ENCODE results near the gene CLUH. TPM values are rescaled to one million over a fixed set of nuclear protein-coding genes. Genes with fewer than 3 reads are reported as not detected.

CLUH gene
- total RNA-seq, 1 experiment from 2014 or later = 175 TPM

DNA sequence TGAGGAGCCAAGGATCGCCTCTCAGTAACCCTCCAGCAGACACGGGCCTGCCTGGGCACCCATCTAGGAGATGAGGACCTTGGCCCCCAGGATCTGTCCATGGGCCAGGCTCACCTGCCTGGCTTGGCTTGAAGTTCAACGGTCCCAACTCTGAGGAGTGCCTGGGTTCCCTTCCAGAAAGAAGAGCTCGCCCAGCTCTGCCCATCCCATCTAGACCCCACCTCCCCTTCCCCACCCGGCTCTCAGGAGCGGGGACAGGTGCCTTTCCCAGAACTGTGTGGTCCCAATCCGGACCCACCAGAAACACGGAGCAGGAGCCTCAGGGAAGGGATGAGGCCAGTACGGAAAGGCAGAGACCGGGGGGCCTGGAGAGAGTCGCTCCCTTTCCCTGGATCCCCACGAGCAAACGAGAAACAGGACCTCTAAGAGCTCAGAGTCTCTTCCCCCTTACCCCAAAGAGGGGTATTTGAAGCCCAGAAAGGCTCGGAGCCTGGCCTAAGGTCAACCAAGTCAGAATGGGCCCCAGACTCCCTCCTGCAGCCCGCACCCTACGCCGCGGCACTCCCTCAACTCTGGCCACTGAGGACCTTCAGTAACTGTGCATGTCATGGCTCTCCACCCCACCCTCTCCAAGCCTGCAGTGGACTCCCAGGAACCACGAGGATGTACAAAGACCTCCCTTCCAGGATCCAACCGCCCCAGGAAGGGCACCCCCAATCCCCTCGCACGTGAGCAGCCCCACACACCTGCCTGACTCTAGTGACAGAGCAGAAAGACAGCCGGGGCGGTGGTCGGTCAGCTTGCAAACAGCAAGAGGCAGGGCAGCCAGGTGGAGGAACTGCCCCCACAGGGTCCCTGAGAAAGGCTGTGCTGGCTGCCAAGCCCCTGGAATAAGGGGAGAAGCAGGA is 5.4 kb downstream of the CLUH start:
- DNase-seq (ENCODE audit: low read depth, low spot score) = no peak
- no peaks in the 10 kb centered on the region for H3K9me3 ChIP-seq (ENCODE audit: control insufficient read depth in 1 of 2, insufficient read depth in 1 of 2, low read depth in 1 of 2, low read length in 2 of 2)
- no TSS peak for BruUV-seq (replicated peaks)
- TF ChIP-seq CEBPB (IDR thresholded peaks at IDR 0.05; ENCODE audit: low read depth) (no peak), RAD21 (IDR thresholded peaks at IDR 0.05; ENCODE audit: low read depth) (no peak), FOSL1 (IDR thresholded peaks at IDR 0.05; ENCODE audit: low read depth) (no peak)
- TF ChIP-seq, protein P1, sequence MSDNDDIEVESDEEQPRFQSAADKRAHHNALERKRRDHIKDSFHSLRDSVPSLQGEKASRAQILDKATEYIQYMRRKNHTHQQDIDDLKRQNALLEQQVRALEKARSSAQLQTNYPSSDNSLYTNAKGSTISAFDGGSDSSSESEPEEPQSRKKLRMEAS (IDR thresholded peaks at IDR 0.05) = no peak
- no peak for ATAC-seq
- peaks cover 80% of the 10 kb centered on the region for H3K79me2 ChIP-seq (ENCODE audit: insufficient read depth, low read length)
- intact Hi-C loops (cut with micrococcal nuclease) = no loop called here
- peaks cover 17% of the 10 kb centered on the region; the same call in 1 of the 2 replicates for H4K20me1 ChIP-seq (ENCODE audit: insufficient read depth)
- RAD21 ChIA-PET (ENCODE audit: low non-redundant PET in 1 of 2, low total read pairs in 2 of 2, uncharacterized antibody in 2 of 2, unreplicated experiment in 2 of 2) = no interaction called here
- no peak overlapping the region for H3K4me3 ChIP-seq (replicated peaks in 1 of 2; ENCODE audit: low read depth in 1 of 2, low read length in 2 of 2)
- H3K4me2 ChIP-seq (ENCODE audit: low read length) = no peak overlapping the region
- H3K9me2 ChIP-seq (ENCODE audit: insufficient read depth) = no peaks in the 10 kb centered on the region
- H3K9ac ChIP-seq (ENCODE audit: low read length) = no peak overlapping the region
- peaks cover 14 to 34% of the 10 kb centered on the region in 2 experiments; a peak in 3 of 4 replicates for H3K36me3 ChIP-seq (ENCODE audit: control insufficient read depth in 1 of 2, insufficient read depth in 2 of 2, low read length in 2 of 2)
- peaks cover 18 to 32% of the 10 kb centered on the region in 2 experiments for H3K4me1 ChIP-seq (ENCODE audit: control insufficient read depth in 1 of 2, insufficient read depth in 2 of 2, low read length in 2 of 2)
- CTCF ChIA-PET = no interaction called here
- no peak overlapping the region; the same call in 1 of the 2 replicates for H3K27ac ChIP-seq (ENCODE audit: low read depth, low read length)
- no peaks in the 10 kb centered on the region for H3K27me3 ChIP-seq (ENCODE audit: insufficient read depth, low read length)
- H2AFZ ChIP-seq (ENCODE audit: low read depth, low read length, poor library complexity, severe bottlenecking) = no peak overlapping the region
- POLR2A ChIA-PET = no interaction called here

DNA sequence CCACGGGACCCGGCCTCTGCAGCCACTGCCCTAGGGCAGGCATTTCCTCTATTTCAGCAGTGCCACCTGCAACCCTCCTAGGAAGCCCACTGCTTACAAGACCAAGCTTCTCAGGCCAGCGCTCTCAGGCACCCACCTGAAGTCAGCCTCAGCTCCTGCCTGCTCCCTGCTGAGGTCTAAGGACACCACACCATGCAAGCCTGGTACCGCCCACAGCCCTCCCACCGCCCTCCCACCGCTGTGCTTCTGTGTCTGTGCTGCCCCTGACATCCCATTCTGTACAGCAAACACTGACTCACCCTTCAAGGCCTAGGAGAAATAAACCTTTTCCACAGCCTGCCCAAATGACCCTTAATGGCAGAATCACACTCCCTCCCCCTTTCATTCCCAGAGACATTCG is 6.3 kb downstream of the CLUH start:
- intact Hi-C loops (cut with micrococcal nuclease) = no loop called here
- no TSS peak for BruUV-seq (replicated peaks)
- DNase-seq (ENCODE audit: low read depth, low spot score) (no peak), ATAC-seq (no peak)
- H3K9ac ChIP-seq (ENCODE audit: low read length) = no peak overlapping the region; the same call in 1 of the 2 replicates
- H3K36me3 ChIP-seq (ENCODE audit: control insufficient read depth in 1 of 2, insufficient read depth in 2 of 2, low read length in 2 of 2) = peaks cover 14 to 42% of the 10 kb centered on the region in 2 experiments
- ChIA-PET RAD21 (ENCODE audit: low non-redundant PET in 1 of 2, low total read pairs in 2 of 2, uncharacterized antibody in 2 of 2, unreplicated experiment in 2 of 2) (no interaction called here), POLR2A (no interaction called here), CTCF (no interaction called here)
- peaks cover 17% of the 10 kb centered on the region; the same call in 1 of the 2 replicates for H4K20me1 ChIP-seq (ENCODE audit: insufficient read depth)
- H3K4me2 ChIP-seq (ENCODE audit: low read length) = no peak overlapping the region
- H3K4me1 ChIP-seq (ENCODE audit: control insufficient read depth in 1 of 2, insufficient read depth in 2 of 2, low read length in 2 of 2) = peaks cover 18 to 27% of the 10 kb centered on the region in 2 experiments
- no peaks in the 10 kb centered on the region for H3K9me2 ChIP-seq (ENCODE audit: insufficient read depth)
- no peaks in the 10 kb centered on the region for H3K27me3 ChIP-seq (ENCODE audit: insufficient read depth, low read length)
- H2AFZ ChIP-seq (ENCODE audit: low read depth, low read length, poor library complexity, severe bottlenecking) = no peak overlapping the region
- no peak overlapping the region for H3K4me3 ChIP-seq (replicated peaks in 1 of 2; ENCODE audit: low read depth in 1 of 2, low read length in 2 of 2)
- H3K27ac ChIP-seq (ENCODE audit: low read depth, low read length) = no peak overlapping the region; the same call in 1 of the 2 replicates
- H3K79me2 ChIP-seq (ENCODE audit: insufficient read depth, low read length) = peaks cover 74% of the 10 kb centered on the region
- H3K9me3 ChIP-seq (ENCODE audit: control insufficient read depth in 1 of 2, insufficient read depth in 1 of 2, low read depth in 1 of 2, low read length in 2 of 2) = no peaks in the 10 kb centered on the region
- no peak for TF ChIP-seq ZNF274 (IDR thresholded peaks at IDR 0.05; ENCODE audit: low read depth, low read length)
- TF ChIP-seq EZH2 (IDR thresholded peaks at IDR 0.05) = no peak
- TF ChIP-seq POLR2AphosphoS5 (IDR thresholded peaks at IDR 0.05; ENCODE audit: low read depth, low read length) = no peak
- TF ChIP-seq, protein P1 (IDR thresholded peaks at IDR 0.05) = no peak
- TF ChIP-seq, protein P2, sequence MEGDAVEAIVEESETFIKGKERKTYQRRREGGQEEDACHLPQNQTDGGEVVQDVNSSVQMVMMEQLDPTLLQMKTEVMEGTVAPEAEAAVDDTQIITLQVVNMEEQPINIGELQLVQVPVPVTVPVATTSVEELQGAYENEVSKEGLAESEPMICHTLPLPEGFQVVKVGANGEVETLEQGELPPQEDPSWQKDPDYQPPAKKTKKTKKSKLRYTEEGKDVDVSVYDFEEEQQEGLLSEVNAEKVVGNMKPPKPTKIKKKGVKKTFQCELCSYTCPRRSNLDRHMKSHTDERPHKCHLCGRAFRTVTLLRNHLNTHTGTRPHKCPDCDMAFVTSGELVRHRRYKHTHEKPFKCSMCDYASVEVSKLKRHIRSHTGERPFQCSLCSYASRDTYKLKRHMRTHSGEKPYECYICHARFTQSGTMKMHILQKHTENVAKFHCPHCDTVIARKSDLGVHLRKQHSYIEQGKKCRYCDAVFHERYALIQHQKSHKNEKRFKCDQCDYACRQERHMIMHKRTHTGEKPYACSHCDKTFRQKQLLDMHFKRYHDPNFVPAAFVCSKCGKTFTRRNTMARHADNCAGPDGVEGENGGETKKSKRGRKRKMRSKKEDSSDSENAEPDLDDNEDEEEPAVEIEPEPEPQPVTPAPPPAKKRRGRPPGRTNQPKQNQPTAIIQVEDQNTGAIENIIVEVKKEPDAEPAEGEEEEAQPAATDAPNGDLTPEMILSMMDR (IDR thresholded peaks at IDR 0.05 in 2 of 3, conservative IDR thresholded peaks at IDR 0.05 in 1 of 3; ENCODE audit: borderline replicate concordance in 1 of 3, insufficient read depth in 1 of 3, low read depth in 2 of 3, low read length in 2 of 3) = no peak
- TF ChIP-seq TCF7L2 (IDR thresholded peaks at IDR 0.05; ENCODE audit: borderline replicate concordance, extremely low read depth, insufficient read depth, insufficient read length) = no peak
- TF ChIP-seq CBX3 (IDR thresholded peaks at IDR 0.05; ENCODE audit: low read depth) = no peak
- TF ChIP-seq EZH2phosphoT487 (IDR thresholded peaks at IDR 0.05; ENCODE audit: borderline replicate concordance) = no peak
- no peak for TF ChIP-seq CEBPB (IDR thresholded peaks at IDR 0.05; ENCODE audit: low read depth)
- no peak for TF ChIP-seq YY1 (IDR thresholded peaks at IDR 0.05; ENCODE audit: extremely low read depth, insufficient replicate concordance, low read depth, low read length)
- no peak for TF ChIP-seq SRF (IDR thresholded peaks at IDR 0.05; ENCODE audit: low read depth)

Measured in HCT116 (cell line).